Endothelial cell of umbilical vein (primary cell): ENCODE results near the gene HOXA10. TPM values are rescaled to one million over a fixed set of nuclear protein-coding genes. Genes with fewer than 3 reads are reported as not detected.

Experiments used
- BruUV-seq: library from RNA; stranded (reverse); fragments of 400-500 nt; replicated peaks from 2 replicates; lab custom pipeline; 2021; lab: Mats Ljungman, UMichigan
- CTCF ChIA-PET: fragments of 300-600, 350-600 bp; sonication (Branson Sonifier 250); formaldehyde crosslinking; loops from one replicate; lab custom pipeline; 2021; ENCODE audit warnings: antibody characterized with exemption, inconsistent platforms; lab: Charles Lee
- POLR2A ChIA-PET: fragments of 300-600, 350-600 bp; sonication (Branson Sonifier 250); formaldehyde crosslinking; loops from one replicate; lab custom pipeline; 2021; ENCODE audit warnings: antibody characterized with exemption, inconsistent platforms; lab: Charles Lee
- DNase-seq: peaks from one replicate; pipeline ENCODE4 v3.0.0-alpha.2; 2011; ENCODE audit warnings: low read depth, low spot score
- FAIRE-seq: peaks from 2 replicates; lab custom pipeline; 2011; peaks lifted over from hg19 to GRCh38; lab: Jason Lieb, UNC
- H2AFZ ChIP-seq: 2 replicates; pipeline ENCODE4 v1.6.0; 2012; ENCODE audit warnings: low read depth, low read length, control low read depth, inconsistent platforms
- H3K27ac ChIP-seq: 2 replicates; pipeline ENCODE4 v1.5.1; 2011; ENCODE audit warnings: low read depth, mild to moderate bottlenecking, control low read depth, low read length, moderate library complexity; ENCODE audit not compliant: insufficient read depth
- H3K27me3 ChIP-seq, 2 experiments: 2 replicates each; pipeline versions ENCODE4 v1.6.0 to v1.6.1; 2011; ENCODE audit warnings: low read length in 2 of 2, mixed read lengths in 1 of 2; ENCODE audit not compliant: control insufficient read depth in 2 of 2, insufficient read depth in 2 of 2
- H3K36me3 ChIP-seq, 2 experiments: 2 replicates in 1 of 2; 3 replicates in 1 of 2; pipeline ENCODE4 v1.5.1; 2011; ENCODE audit warnings: low read length in 2 of 2, mild to moderate bottlenecking in 1 of 2, moderate library complexity in 1 of 2; ENCODE audit not compliant: control insufficient read depth in 2 of 2, insufficient read depth in 2 of 2; ENCODE audit errors: extremely low read depth in 1 of 2
- H3K4me1 ChIP-seq: 3 replicates; pipeline ENCODE4 v1.5.1; 2011; ENCODE audit warnings: mild to moderate bottlenecking, low read length; ENCODE audit not compliant: control insufficient read depth, insufficient read depth; ENCODE audit errors: extremely low read depth
- H3K4me2 ChIP-seq: 2 replicates; pipeline ENCODE4 v1.6.1; 2011; ENCODE audit warnings: low read length, control low read depth, mixed read lengths; ENCODE audit not compliant: insufficient read depth
- H3K4me3 ChIP-seq, 3 experiments: fragments of 200-600 bp in 1 of 3; sonication (generic), shearing (Covaris generic) in 1 of 3; replicated peaks in 1 of 3; 2 replicates each; pipeline ENCODE4 v1.5.1; 2011 to 2016; ENCODE audit warnings: control low read depth in 3 of 3, low read length in 3 of 3, mild to moderate bottlenecking in 2 of 3, inconsistent platforms in 1 of 3, low read depth in 1 of 3, moderate library complexity in 1 of 3; ENCODE audit not compliant: insufficient read depth in 1 of 3
- H3K79me2 ChIP-seq: 2 replicates; pipeline ENCODE4 v1.6.0; 2012; ENCODE audit warnings: low read length, inconsistent platforms; ENCODE audit not compliant: control insufficient read depth, insufficient read depth
- H3K9ac ChIP-seq: replicated peaks from 2 replicates; pipeline ENCODE3; 2011; ENCODE audit warnings: low read length, control low read depth; ENCODE audit not compliant: insufficient read depth; ENCODE audit errors: extremely low read depth
- H3K9me1 ChIP-seq: replicated peaks from 3 replicates; pipeline ENCODE4 v1.6.0; 2011; ENCODE audit warnings: mild to moderate bottlenecking, low read length; ENCODE audit not compliant: control insufficient read depth, insufficient read depth; ENCODE audit errors: extremely low read depth
- H3K9me3 ChIP-seq: replicated peaks from 2 replicates; pipeline ENCODE4 v1.5.1; 2012; ENCODE audit warnings: low read length, inconsistent platforms; ENCODE audit not compliant: control insufficient read depth, insufficient read depth
- H4K20me1 ChIP-seq: replicated peaks from 2 replicates; pipeline ENCODE3; 2011; ENCODE audit warnings: mild to moderate bottlenecking, low read length; ENCODE audit not compliant: control insufficient read depth, insufficient read depth; ENCODE audit errors: extremely low read depth
- EZH2 ChIP-seq: IDR thresholded peaks from 2 replicates; pipeline ENCODE4 v1.6.1; 2012; ENCODE audit warnings: borderline replicate concordance, low read depth, mild to moderate bottlenecking, moderate library complexity, low read length, inconsistent platforms; ENCODE audit not compliant: severe bottlenecking
- FOS ChIP-seq: IDR thresholded peaks from 2 replicates; pipeline ENCODE4 v1.6.1; 2011; ENCODE audit warnings: mild to moderate bottlenecking, low read length, moderate library complexity, borderline replicate concordance; ENCODE audit not compliant: insufficient read depth
- GATA2 ChIP-seq: IDR thresholded peaks from 2 replicates; pipeline ENCODE4 v1.7.0; 2011; ENCODE audit warnings: low read depth, mild to moderate bottlenecking, moderate library complexity, mixed read lengths, low read length; ENCODE audit not compliant: insufficient read length, insufficient read depth
- JUN ChIP-seq: IDR thresholded peaks from 2 replicates; pipeline ENCODE4 v1.6.1; 2011; ENCODE audit warnings: borderline replicate concordance, low read depth; ENCODE audit not compliant: insufficient read length, insufficient read depth
- MYC ChIP-seq: IDR thresholded peaks from one replicate; pipeline ENCODE4 v1.6.1; 2011; ENCODE audit warnings: mild to moderate bottlenecking, low read depth, low read length
- POLR2A ChIP-seq: IDR thresholded peaks from 2 replicates; pipeline ENCODE4 v1.6.1; 2012; ENCODE audit warnings: low read depth, mild to moderate bottlenecking, control low read depth, low read length
- dilution Hi-C: fragments of 300-500 bp; cut with MboI; formaldehyde crosslinking; loops from one replicate; pipeline ENCODE4 v1.15.0; 2019; ENCODE audit warnings: low sequenced_read_pairs; ENCODE audit not compliant: extremely low pct_ligation_motif_present
- intact Hi-C: fragments of 100-400 bp; cut with micrococcal nuclease; formaldehyde crosslinking; loops from one replicate; pipeline ENCODE4 v1.10.0; 2022
- polyA plus RNA-seq, 4 experiments: library from polyadenylated mRNA; depleted of rRNA in 3 of 4; stranded (reverse) in 3 of 4; unstranded in 1 of 4; fragments of >200 nt; gene quantifications; 2 replicates each; pipeline versions ENCODE4 v1.2.1 to v1.2.3, GENCODE V29; 2011 to 2012; ENCODE audit warnings: missing spikeins in 1 of 4
- total RNA-seq: library from RNA; stranded (reverse); gene quantifications from 2 replicates; pipeline ENCODE4 v1.2.3, GENCODE V29; 2021
- TF ChIP-seq, protein P1 (sequence below), 2 donors: IDR thresholded peaks; 1 replicate in 1 of 2; 2 replicates in 1 of 2; pipeline ENCODE4 v1.5.1; 2011; ENCODE audit warnings: low read length in 2 of 2, mild to moderate bottlenecking in 2 of 2, moderate library complexity in 2 of 2, control low read depth in 1 of 2, inconsistent platforms in 1 of 2, low read depth in 1 of 2; ENCODE audit not compliant: insufficient read depth in 1 of 2; ENCODE audit errors: extremely low read depth in 1 of 2

Gene HOXA10
- total and polyA plus RNA-seq, 2 donors (not counting 3 experiments of a cell fraction or from before 2014, with no cell fraction given), result 24.4 to 30.3 TPM

DNA sequence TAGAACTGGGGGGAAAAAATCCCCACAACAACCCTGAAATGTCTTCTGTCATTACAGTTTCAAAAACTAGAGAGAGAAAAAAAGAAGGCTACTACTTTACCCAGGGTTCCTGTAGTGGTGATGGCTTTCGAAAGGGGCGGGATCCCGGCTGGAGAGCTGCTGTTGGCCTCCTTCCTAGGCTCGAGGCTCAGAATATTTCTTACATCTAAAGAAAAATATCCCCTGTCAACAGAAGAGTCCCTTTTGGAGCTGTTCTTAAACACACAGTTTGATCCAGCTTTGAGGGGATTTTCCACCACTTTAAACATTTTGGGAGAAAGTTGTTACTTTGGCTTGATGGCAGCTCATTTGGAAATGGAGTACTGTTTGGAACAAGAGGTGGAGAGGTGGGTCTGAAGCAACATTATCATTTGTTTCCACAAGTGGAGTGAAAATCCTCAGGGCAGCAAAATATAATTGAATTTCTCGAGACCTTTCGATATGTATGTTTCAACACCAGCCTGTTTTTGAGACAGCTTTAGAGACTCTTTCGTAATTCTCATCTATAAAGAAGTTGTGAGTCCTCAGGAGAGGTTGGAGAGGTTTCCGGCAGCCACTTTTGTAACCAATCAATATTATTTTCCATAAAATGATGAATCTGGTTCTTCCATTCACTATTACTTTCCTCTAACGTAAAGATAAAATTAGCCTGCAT is 20.7 kb upstream of the HOXA10 start:
- no peak for TF ChIP-seq POLR2A
- TF ChIP-seq EZH2, result peak; percentile 65
- no peak for TF ChIP-seq JUN
- TF ChIP-seq FOS, result no peak
- no peak overlapping the region for H3K4me3 ChIP-seq
- peaks cover 42 to 64% of the 10 kb centered on the region in 2 experiments for H3K27me3 ChIP-seq
- CTCF ChIA-PET, result interaction anchor here (0.7 to 2.8 kb wide), 13 partner anchors 15 to 903 kb away, joined by 3 to 69 read pairs (median 4); no protein-coding TSS in a partner anchor
- H3K9me3 ChIP-seq, result no peaks in the 10 kb centered on the region
- H3K9ac ChIP-seq, result no peak overlapping the region
- no peak overlapping the region for H2AFZ ChIP-seq
- dilution Hi-C loops, result no loop called here
- intact Hi-C loops, result no loop called here
- no peaks in the 10 kb centered on the region for H3K9me1 ChIP-seq
- H4K20me1 ChIP-seq, result no peaks in the 10 kb centered on the region
- FAIRE-seq, result no peak
- POLR2A ChIA-PET, result no interaction called here
- H3K36me3 ChIP-seq, result no peaks in the 10 kb centered on the region
- no peak for DNase-seq
- no peak overlapping the region for H3K27ac ChIP-seq
- H3K4me2 ChIP-seq, result no peak overlapping the region
- BruUV-seq, result no TSS peak
- no peaks in the 10 kb centered on the region for H3K79me2 ChIP-seq
- H3K4me1 ChIP-seq, result peaks cover 12% of the 10 kb centered on the region

DNA sequence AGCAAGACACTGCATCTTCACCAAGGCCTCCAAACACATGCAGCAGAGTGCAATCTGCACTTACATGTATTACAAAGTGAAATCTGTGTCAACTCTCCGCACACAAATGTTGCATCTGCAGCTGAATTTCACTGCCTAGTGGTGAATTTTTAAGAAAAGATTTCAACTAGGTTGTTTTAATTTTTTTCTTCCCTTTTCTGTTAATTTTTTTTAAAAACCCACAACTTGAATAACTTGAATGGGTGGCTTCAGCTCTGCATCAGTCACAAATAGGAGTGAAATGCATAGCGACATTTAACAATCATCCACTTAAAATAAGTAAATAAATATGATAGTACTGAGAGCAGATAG is 19.9 kb upstream of the HOXA10 start:
- Histone ChIP-seq H3K36me3 (no peaks in the 10 kb centered on the region), H3K79me2 (no peaks in the 10 kb centered on the region), H3K9me3 (no peaks in the 10 kb centered on the region), H3K9ac (no peak overlapping the region), H3K4me2 (no peak overlapping the region), H3K4me3 (no peak overlapping the region), H3K27ac (no peak overlapping the region), H2AFZ (no peak overlapping the region), H3K9me1 (no peaks in the 10 kb centered on the region), H3K27me3 (peaks cover 41 to 60% of the 10 kb centered on the region in 2 experiments), H4K20me1 (no peaks in the 10 kb centered on the region), H3K4me1 (peaks cover 17% of the 10 kb centered on the region)
- ChIA-PET CTCF (interaction anchor here (1.1 to 2.8 kb wide), 6 partner anchors 17 to 900 kb away, joined by 3 to 31 read pairs (median 4); no protein-coding TSS in a partner anchor), POLR2A (no interaction called here)
- DNase-seq (no peak), FAIRE-seq (no peak)
- dilution Hi-C loops, result no loop called here
- intact Hi-C loops, result no loop called here
- TF ChIP-seq GATA2 (no peak), MYC (no peak), JUN (no peak)
- TF ChIP-seq, protein P1, sequence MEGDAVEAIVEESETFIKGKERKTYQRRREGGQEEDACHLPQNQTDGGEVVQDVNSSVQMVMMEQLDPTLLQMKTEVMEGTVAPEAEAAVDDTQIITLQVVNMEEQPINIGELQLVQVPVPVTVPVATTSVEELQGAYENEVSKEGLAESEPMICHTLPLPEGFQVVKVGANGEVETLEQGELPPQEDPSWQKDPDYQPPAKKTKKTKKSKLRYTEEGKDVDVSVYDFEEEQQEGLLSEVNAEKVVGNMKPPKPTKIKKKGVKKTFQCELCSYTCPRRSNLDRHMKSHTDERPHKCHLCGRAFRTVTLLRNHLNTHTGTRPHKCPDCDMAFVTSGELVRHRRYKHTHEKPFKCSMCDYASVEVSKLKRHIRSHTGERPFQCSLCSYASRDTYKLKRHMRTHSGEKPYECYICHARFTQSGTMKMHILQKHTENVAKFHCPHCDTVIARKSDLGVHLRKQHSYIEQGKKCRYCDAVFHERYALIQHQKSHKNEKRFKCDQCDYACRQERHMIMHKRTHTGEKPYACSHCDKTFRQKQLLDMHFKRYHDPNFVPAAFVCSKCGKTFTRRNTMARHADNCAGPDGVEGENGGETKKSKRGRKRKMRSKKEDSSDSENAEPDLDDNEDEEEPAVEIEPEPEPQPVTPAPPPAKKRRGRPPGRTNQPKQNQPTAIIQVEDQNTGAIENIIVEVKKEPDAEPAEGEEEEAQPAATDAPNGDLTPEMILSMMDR (IDR thresholded peaks at IDR 0.05; ENCODE audit: extremely low read depth in 1 of 2, insufficient read depth in 1 of 2, low read depth in 1 of 2, low read length in 2 of 2), result no peak
- no TSS peak for BruUV-seq
